ENCODE data around the gene RASGRF2. TPM values are rescaled to one million over a fixed set of nuclear protein-coding genes. Genes with fewer than 3 reads are reported as not detected.

Gene RASGRF2
- total and polyA plus RNA-seq, 2 of the 13 experiments (the other 11 are each of a cell fraction or from before 2014, with no cell fraction given): 23.6 to 29.0 TPM

DNA sequence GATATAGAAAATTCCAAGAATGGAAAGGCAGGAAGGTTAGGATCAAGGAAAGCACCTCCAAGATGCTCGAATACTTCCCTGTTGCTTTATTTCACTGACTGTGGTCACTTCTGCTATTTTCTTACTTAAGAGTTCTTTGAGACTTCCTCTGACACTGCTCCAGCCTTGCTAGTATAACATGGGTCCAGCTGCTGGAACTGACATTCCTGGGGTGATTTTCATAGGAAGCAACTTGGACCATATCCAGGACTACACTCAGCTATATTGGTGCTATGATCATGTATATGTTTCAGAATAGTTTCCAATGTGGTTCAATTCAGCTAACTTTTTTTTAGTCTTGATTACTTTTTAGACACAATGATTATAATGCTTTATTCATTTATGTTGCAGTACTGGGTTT lies 191.4 kb downstream of the RASGRF2 start (continued):
- no peak for TF ChIP-seq EZH2 (conservative IDR thresholded peaks at IDR 0.05; ENCODE audit: low read depth, low read length)
- TF ChIP-seq, protein P1, sequence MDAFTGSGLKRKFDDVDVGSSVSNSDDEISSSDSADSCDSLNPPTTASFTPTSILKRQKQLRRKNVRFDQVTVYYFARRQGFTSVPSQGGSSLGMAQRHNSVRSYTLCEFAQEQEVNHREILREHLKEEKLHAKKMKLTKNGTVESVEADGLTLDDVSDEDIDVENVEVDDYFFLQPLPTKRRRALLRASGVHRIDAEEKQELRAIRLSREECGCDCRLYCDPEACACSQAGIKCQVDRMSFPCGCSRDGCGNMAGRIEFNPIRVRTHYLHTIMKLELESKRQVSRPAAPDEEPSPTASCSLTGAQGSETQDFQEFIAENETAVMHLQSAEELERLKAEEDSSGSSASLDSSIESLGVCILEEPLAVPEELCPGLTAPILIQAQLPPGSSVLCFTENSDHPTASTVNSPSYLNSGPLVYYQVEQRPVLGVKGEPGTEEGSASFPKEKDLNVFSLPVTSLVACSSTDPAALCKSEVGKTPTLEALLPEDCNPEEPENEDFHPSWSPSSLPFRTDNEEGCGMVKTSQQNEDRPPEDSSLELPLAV (CRISPR knock-in tag; conservative IDR thresholded peaks at IDR 0.05; ENCODE audit: low read depth): no peak
- TF ChIP-seq, protein P2, sequence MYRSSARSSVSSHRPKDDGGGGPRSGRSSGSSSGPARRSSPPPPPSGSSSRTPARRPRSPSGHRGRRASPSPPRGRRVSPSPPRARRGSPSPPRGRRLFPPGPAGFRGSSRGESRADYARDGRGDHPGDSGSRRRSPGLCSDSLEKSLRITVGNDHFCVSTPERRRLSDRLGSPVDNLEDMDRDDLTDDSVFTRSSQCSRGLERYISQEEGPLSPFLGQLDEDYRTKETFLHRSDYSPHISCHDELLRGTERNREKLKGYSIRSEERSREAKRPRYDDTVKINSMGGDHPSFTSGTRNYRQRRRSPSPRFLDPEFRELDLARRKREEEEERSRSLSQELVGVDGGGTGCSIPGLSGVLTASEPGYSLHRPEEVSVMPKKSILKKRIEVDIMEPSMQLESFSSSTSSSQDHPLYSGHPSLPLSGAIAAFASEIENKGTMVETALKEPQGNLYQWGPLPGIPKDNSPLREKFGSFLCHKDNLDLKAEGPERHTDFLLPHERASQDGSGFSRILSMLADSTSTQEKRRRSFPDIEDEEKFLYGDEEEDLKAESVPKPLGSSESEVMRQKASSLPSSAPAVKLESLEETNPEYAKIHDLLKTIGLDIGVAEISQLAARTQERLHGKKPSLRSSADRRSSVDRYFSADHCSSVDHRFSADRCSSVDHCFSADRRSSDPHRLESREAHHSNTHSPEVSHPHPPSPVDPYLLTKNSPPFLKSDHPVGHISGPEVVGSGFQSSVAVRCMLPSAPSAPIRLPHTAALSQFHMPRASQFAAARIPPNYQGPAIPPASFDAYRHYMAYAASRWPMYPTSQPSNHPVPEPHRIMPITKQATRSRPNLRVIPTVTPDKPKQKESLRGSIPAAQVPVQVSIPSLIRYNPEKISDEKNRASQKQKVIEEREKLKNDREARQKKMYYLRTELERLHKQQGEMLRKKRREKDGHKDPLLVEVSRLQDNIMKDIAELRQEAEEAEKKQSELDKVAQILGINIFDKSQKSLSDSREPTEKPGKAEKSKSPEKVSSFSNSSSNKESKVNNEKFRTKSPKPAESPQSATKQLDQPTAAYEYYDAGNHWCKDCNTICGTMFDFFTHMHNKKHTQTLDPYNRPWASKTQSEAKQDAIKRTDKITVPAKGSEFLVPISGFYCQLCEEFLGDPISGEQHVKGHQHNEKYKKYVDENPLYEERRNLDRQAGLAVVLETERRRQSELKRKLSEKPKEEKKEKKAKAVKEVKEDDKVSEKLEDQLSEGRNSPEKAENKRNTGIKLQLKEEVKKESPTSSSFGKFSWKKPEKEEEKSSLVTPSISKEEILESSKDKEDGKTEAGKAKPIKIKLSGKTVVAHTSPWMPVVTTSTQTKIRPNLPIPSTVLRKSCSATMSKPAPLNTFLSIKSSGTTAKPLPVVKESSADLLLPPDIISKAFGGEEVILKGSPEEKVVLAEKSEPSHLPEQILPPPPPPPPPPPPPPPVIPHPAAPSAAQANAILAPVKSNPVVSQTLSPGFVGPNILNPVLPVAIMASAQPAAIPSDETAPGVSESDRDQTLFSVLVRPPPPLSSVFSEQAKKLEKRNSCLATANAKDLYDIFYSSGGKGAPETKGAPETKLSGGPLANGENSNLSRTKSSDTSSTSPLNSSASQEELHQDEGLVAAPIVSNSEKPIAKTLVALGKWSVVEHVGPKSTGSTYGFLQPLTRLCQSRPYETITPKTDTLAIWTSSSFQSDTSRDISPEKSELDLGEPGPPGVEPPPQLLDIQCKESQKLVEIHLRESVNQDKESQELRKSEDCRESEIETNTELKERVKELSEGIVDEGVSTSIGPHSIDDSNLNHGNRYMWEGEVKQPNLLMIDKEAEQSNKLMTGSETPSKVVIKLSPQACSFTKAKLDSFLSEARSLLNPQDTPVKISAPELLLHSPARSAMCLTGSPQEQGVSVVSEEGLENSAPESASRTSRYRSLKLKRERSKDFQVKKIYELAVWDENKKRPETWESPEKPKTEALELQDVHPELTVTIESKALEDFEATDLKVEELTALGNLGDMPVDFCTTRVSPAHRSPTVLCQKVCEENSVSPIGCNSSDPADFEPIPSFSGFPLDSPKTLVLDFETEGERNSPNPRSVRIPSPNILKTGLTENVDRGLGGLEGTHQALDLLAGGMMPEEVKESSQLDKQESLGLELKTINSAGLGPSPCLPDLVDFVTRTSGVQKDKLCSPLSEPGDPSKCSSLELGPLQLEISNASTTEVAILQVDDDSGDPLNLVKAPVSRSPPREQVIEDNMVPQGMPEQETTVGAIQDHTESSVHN (CRISPR knock-in tag; IDR thresholded peaks at IDR 0.05): no peak
- TF ChIP-seq ZNF570 (CRISPR knock-in tag; IDR thresholded peaks at IDR 0.05; ENCODE audit: borderline replicate concordance): no peak
- no peak for TF ChIP-seq ZNF709 (CRISPR knock-in tag; IDR thresholded peaks at IDR 0.05)

All from HepG2 (cell line).